K562 (cell line): ENCODE results near the gene ECD. TPM values are rescaled to one million over a fixed set of nuclear protein-coding genes. Genes with fewer than 3 reads are reported as not detected.

ENCODE experiments used
- CBX2 ChIP-seq: fragments of 200-600 bp; sonication (generic); IDR thresholded peaks from one replicate; pipeline ENCODE4 v1.6.1; 2012; ENCODE audit warnings: mild to moderate bottlenecking, low read length, inconsistent platforms; ENCODE audit not compliant: insufficient read depth, poor library complexity, severe bottlenecking
- CEBPG ChIP-seq, 3 experiments: fragments of 200-800 bp in 1 of 3; sonication (Bioruptor generic) in 1 of 3; sonication (generic) in 1 of 3; formaldehyde crosslinking in 1 of 3; IDR thresholded peaks in 2 of 3; conservative IDR thresholded peaks in 1 of 3; 2 replicates each; pipeline versions ENCODE4 v1.6.1 to v1.8.0; 2016 to 2022; ENCODE audit warnings: missing compliant biosample characterization in 2 of 3, missing genetic modification characterization in 2 of 3, mild to moderate bottlenecking in 1 of 3, missing genetic modification reagents in 1 of 3
- DEAF1 ChIP-seq: fragments of 450-650 bp; formaldehyde crosslinking; IDR thresholded peaks from 2 replicates; pipeline ENCODE4 v1.4.0; 2020; ENCODE audit warnings: mild to moderate bottlenecking, moderate library complexity
- EWSR1 ChIP-seq: fragments of 450-650 bp; IDR thresholded peaks from 2 replicates; pipeline ENCODE4 v1.6.1; 2018; ENCODE audit warnings: borderline replicate concordance, mild to moderate bottlenecking, low read depth, moderate library complexity; ENCODE audit not compliant: partially characterized antibody
- GATAD2B ChIP-seq: fragments of 450-650 bp; IDR thresholded peaks from 2 replicates; pipeline ENCODE4 v1.6.1; 2017; ENCODE audit warnings: mild to moderate bottlenecking, borderline replicate concordance
- NFE2L1 ChIP-seq: fragments of 450-650 bp; IDR thresholded peaks from 2 replicates; pipeline ENCODE4 v1.6.1; 2016; ENCODE audit warnings: missing genetic modification characterization, low read depth, mild to moderate bottlenecking, missing compliant biosample characterization, moderate library complexity, borderline replicate concordance
- PATZ1 ChIP-seq: fragments of 250-450 bp; sonication (Bioruptor Pico); IDR thresholded peaks from 2 replicates; pipeline ENCODE4 v1.5.0; 2020; ENCODE audit warnings: mild to moderate bottlenecking, borderline replicate concordance
- PBX2 ChIP-seq, 2 experiments: IDR thresholded peaks in 1 of 2; conservative IDR thresholded peaks in 1 of 2; 2 replicates each; pipeline ENCODE4 v1.6.1; 2016; ENCODE audit warnings: low read depth in 2 of 2, mild to moderate bottlenecking in 1 of 2, missing compliant biosample characterization in 1 of 2, missing genetic modification characterization in 1 of 2, moderate library complexity in 1 of 2
- PTTG1 ChIP-seq: fragments of 450-650 bp; IDR thresholded peaks from 2 replicates; pipeline ENCODE4 v1.6.1; 2016; ENCODE audit warnings: low read depth, mild to moderate bottlenecking, missing genetic modification characterization, missing compliant biosample characterization
- PURB ChIP-seq: sonication (generic); formaldehyde crosslinking; IDR thresholded peaks from 2 replicates; pipeline ENCODE4 v1.9.0; 2021; ENCODE audit warnings: low read depth, mild to moderate bottlenecking, missing genetic modification reagents
- TAF1 ChIP-seq: IDR thresholded peaks from 2 replicates; pipeline ENCODE4 v1.6.1; 2011; ENCODE audit warnings: mild to moderate bottlenecking, low read length, moderate library complexity; ENCODE audit not compliant: insufficient read depth, control insufficient read depth, severe bottlenecking; ENCODE audit errors: extremely low read depth
- TCF15 ChIP-seq: fragments of 250-450 bp; sonication (Bioruptor Pico); IDR thresholded peaks from 2 replicates; pipeline ENCODE4 v1.8.0; 2022; ENCODE audit warnings: moderate library complexity, mild to moderate bottlenecking, inconsistent platforms
- TCF7L2 ChIP-seq: fragments of 150-350 bp; IDR thresholded peaks from 2 replicates; pipeline ENCODE4 v1.6.1; 2016; ENCODE audit warnings: low read depth, mild to moderate bottlenecking, low read length, moderate library complexity
- ZNF280A ChIP-seq: fragments of 450-650 bp; IDR thresholded peaks from 2 replicates; pipeline ENCODE4 v1.6.1; 2018; ENCODE audit warnings: mild to moderate bottlenecking, low read depth; ENCODE audit not compliant: partially characterized antibody
- ZNF79 ChIP-seq: fragments of 250-450 bp; sonication (Bioruptor Pico); IDR thresholded peaks from 2 replicates; pipeline ENCODE4 v1.4.0; 2020; ENCODE audit warnings: low read depth, mild to moderate bottlenecking, moderate library complexity
- polyA plus RNA-seq, 8 experiments: library from polyadenylated mRNA; depleted of rRNA in 4 of 8; stranded (reverse) in 5 of 8; unstranded in 3 of 8; fragments of >200 nt; fragmentation: Nextera tagmentation in 2 of 8; fragmentation: Illumina TruSeq in 1 of 8; extraction: Ambion mirVana in 2 of 8; extraction: Trizol in 1 of 8; gene quantifications; 2 replicates each; pipeline versions ENCODE4 v1.2.1 to v1.2.3, GENCODE V29; 2011 to 2014; ENCODE audit warnings: inconsistent platforms in 1 of 8, missing spikeins in 1 of 8
- total RNA-seq, 7 experiments: library from RNA; depleted of rRNA in 6 of 7; stranded (reverse); fragments of >200 nt in 6 of 7; fragmentation: Illumina TruSeq in 2 of 7; extraction: Trizol in 2 of 7; gene quantifications; 2 replicates each; pipeline versions ENCODE4 v1.2.1 to v1.2.3, GENCODE V29; 2011 to 2021; ENCODE audit warnings: low replicate concordance in 1 of 7

Gene ECD
- total and polyA plus RNA-seq, 9 of the 15 experiments (the other 6 are each of a cell fraction or from before 2014, with no cell fraction given): 33.5 to 79.9 (median 53.2) TPM

GRCh38 chr10:73096449-73097304 is 71.1 kb downstream of the ECD start, which contains the start of gene P4HA1 (continued):
- no peak for TF ChIP-seq EWSR1
- TF ChIP-seq ZNF79 (CRISPR knock-in tag): no peak
- peak; percentile 67 for TF ChIP-seq DEAF1
- no peak for TF ChIP-seq TCF7L2
- TF ChIP-seq TCF15 (CRISPR knock-in tag): 0 out of 2 replicates have a peak, but pooled peaks have one; percentile 54
- no peak for TF ChIP-seq ZNF280A
- TF ChIP-seq PBX2 (CRISPR knock-in tag; IDR thresholded peaks at IDR 0.05; ENCODE audit: low read depth): no peak
- no peak for TF ChIP-seq PBX2 (tag; conservative IDR thresholded peaks at IDR 0.05; ENCODE audit: low read depth)
- TF ChIP-seq CBX2: no peak
- peak; percentile 100 for TF ChIP-seq GATAD2B
- TF ChIP-seq CEBPG (CRISPR knock-in tag; IDR thresholded peaks at IDR 0.05): no peak
- TF ChIP-seq CEBPG (tag; conservative IDR thresholded peaks at IDR 0.05 in 1 of 2, IDR thresholded peaks at IDR 0.05 in 1 of 2): no peak
- TF ChIP-seq NFE2L1: no peak
- TF ChIP-seq TAF1: peak; percentile 96
- 0 out of 2 replicates have a peak, but pooled peaks have one; percentile 69 for TF ChIP-seq PURB (CRISPR knock-in tag)
- TF ChIP-seq PATZ1: peak; percentile 57; the same call in 1 of the 2 replicates
- TF ChIP-seq PTTG1 (tag): no peak
